ENCODE results near the gene AGPS.
A peak's percentile ranks its signal among the peaks of the same experiment; 100 is the strongest.
"Not testable (repeated sequence)": the region's sequence is repeated elsewhere in the genome, so short reads cannot be mapped to it uniquely, and the experiment has no call there.

The AGPS gene

GRCh38 chr2:177545143-177545542 lies 152.6 kb downstream of the AGPS start:
- H3K9me3 ChIP-seq (ENCODE audit: control insufficient read depth, insufficient read depth, low read length), result 0 out of 2 replicates have a peak, but pooled peaks cover 4% of the 10 kb centered on the region
- no peaks in the 10 kb centered on the region for H3K4me1 ChIP-seq (ENCODE audit: insufficient read depth, low read length)
- H3K9ac ChIP-seq (ENCODE audit: low read depth, low read length), result no peak overlapping the region
- no peaks in the 10 kb centered on the region for H3K36me3 ChIP-seq (ENCODE audit: insufficient read depth, low read length)

- 0 out of 2 replicates have a peak, but pooled peaks cover 4% of the 10 kb centered on the region for H3K9me3 ChIP-seq (ENCODE audit: control insufficient read depth, insufficient read depth, low read length)
- H3K9ac ChIP-seq (ENCODE audit: low read depth, low read length), result no peak overlapping the region
- H3K4me1 ChIP-seq (ENCODE audit: insufficient read depth, low read length), result no peaks in the 10 kb centered on the region
- H3K36me3 ChIP-seq (ENCODE audit: insufficient read depth, low read length), result no peaks in the 10 kb centered on the region
Observed at GRCh38 chr2:177545981-177546585, 153.5 kb downstream of the AGPS start.

GRCh38 chr2:177547122-177547521 lies 154.5 kb downstream of the AGPS start:
- Histone ChIP-seq H3K4me1 (ENCODE audit: insufficient read depth, low read length) (no peaks in the 10 kb centered on the region), H3K9me3 (ENCODE audit: control insufficient read depth, insufficient read depth, low read length) (0 out of 2 replicates have a peak, but pooled peaks cover 4% of the 10 kb centered on the region), H3K9ac (ENCODE audit: low read depth, low read length) (no peak overlapping the region), H3K36me3 (ENCODE audit: insufficient read depth, low read length) (no peaks in the 10 kb centered on the region)

- no peaks in the 10 kb centered on the region for H3K36me3 ChIP-seq (ENCODE audit: insufficient read depth, low read length)
- no peak overlapping the region for H3K9ac ChIP-seq (ENCODE audit: low read depth, low read length)
- 0 out of 2 replicates have a peak, but pooled peaks cover 4% of the 10 kb centered on the region for H3K9me3 ChIP-seq (ENCODE audit: control insufficient read depth, insufficient read depth, low read length)
- no peaks in the 10 kb centered on the region for H3K4me1 ChIP-seq (ENCODE audit: insufficient read depth, low read length)
Observed at GRCh38 chr2:177547772-177548171, 155.2 kb downstream of the AGPS start.

GRCh38 chr2:177548636-177549035 lies 156.1 kb downstream of the AGPS start:
- Histone ChIP-seq H3K36me3 (ENCODE audit: insufficient read depth, low read length) (no peaks in the 10 kb centered on the region), H3K9me3 (ENCODE audit: control insufficient read depth, insufficient read depth, low read length) (0 out of 2 replicates have a peak, but pooled peaks cover 4% of the 10 kb centered on the region), H3K9ac (ENCODE audit: low read depth, low read length) (no peak overlapping the region), H3K4me1 (ENCODE audit: insufficient read depth, low read length) (no peaks in the 10 kb centered on the region)

- Histone ChIP-seq H3K9me3 (ENCODE audit: control insufficient read depth, insufficient read depth, low read length) (0 out of 2 replicates have a peak, but pooled peaks cover 4% of the 10 kb centered on the region), H3K4me1 (ENCODE audit: insufficient read depth, low read length) (no peaks in the 10 kb centered on the region)
Observed at GRCh38 chr2:177549171-177549570, 156.6 kb downstream of the AGPS start.

GRCh38 chr2:177550264-177551200 lies 158.0 kb downstream of the AGPS start:
- H3K9me3 ChIP-seq (ENCODE audit: control insufficient read depth, insufficient read depth, low read length), result 0 out of 2 replicates have a peak, but pooled peaks cover 4% of the 10 kb centered on the region
- no peak overlapping the region for H3K9ac ChIP-seq (ENCODE audit: low read depth, low read length)
- H3K4me1 ChIP-seq (ENCODE audit: insufficient read depth, low read length), result no peaks in the 10 kb centered on the region

More at GRCh38 chr2:177549171-177549570, 156.6 kb downstream of the AGPS start:
- Histone ChIP-seq H3K36me3 (ENCODE audit: insufficient read depth, low read length) (no peaks in the 10 kb centered on the region), H3K9ac (ENCODE audit: low read depth, low read length) (no peak overlapping the region)

GRCh38 chr2:177551360-177551759 lies 158.8 kb downstream of the AGPS start:
- H3K9ac ChIP-seq (ENCODE audit: low read depth, low read length); H3K4me1 ChIP-seq (ENCODE audit: insufficient read depth, low read length); H3K36me3 ChIP-seq (ENCODE audit: insufficient read depth, low read length); H3K9me3 ChIP-seq (ENCODE audit: control insufficient read depth, insufficient read depth, low read length): not testable (repeated sequence)

More at GRCh38 chr2:177550264-177551200, 158.0 kb downstream of the AGPS start:
- no peaks in the 10 kb centered on the region for H3K36me3 ChIP-seq (ENCODE audit: insufficient read depth, low read length)

- Histone ChIP-seq H3K9ac (ENCODE audit: low read depth, low read length) (peak overlapping the region; percentile 89; the same call in 1 of the 2 replicates), H3K9me3 (ENCODE audit: control insufficient read depth, insufficient read depth, low read length) (no peaks in the 10 kb centered on the region), H3K4me1 (ENCODE audit: insufficient read depth, low read length) (no peaks in the 10 kb centered on the region), H3K36me3 (ENCODE audit: insufficient read depth, low read length) (no peaks in the 10 kb centered on the region)
Observed at GRCh38 chr2:177551989-177552421, 159.4 kb downstream of the AGPS start.

- Histone ChIP-seq H3K9ac (ENCODE audit: low read depth, low read length) (peak overlapping the region; percentile 89), H3K9me3 (ENCODE audit: control insufficient read depth, insufficient read depth, low read length) (no peaks in the 10 kb centered on the region; the same call in 1 of the 2 replicates), H3K36me3 (ENCODE audit: insufficient read depth, low read length) (no peaks in the 10 kb centered on the region), H3K4me1 (ENCODE audit: insufficient read depth, low read length) (no peaks in the 10 kb centered on the region)
Observed at GRCh38 chr2:177552422-177553175, 160.0 kb downstream of the AGPS start.

- Histone ChIP-seq H3K9me3 (ENCODE audit: control insufficient read depth, insufficient read depth, low read length) (no peaks in the 10 kb centered on the region; the same call in 1 of the 2 replicates), H3K9ac (ENCODE audit: low read depth, low read length) (peak overlapping the region; percentile 89), H3K36me3 (ENCODE audit: insufficient read depth, low read length) (no peaks in the 10 kb centered on the region), H3K4me1 (ENCODE audit: insufficient read depth, low read length) (no peaks in the 10 kb centered on the region)
Observed at GRCh38 chr2:177553176-177553884, 160.8 kb downstream of the AGPS start.

- Histone ChIP-seq H3K36me3 (ENCODE audit: insufficient read depth, low read length) (no peaks in the 10 kb centered on the region), H3K9ac (ENCODE audit: low read depth, low read length) (no peak overlapping the region), H3K9me3 (ENCODE audit: control insufficient read depth, insufficient read depth, low read length) (no peaks in the 10 kb centered on the region; the same call in 1 of the 2 replicates), H3K4me1 (ENCODE audit: insufficient read depth, low read length) (no peaks in the 10 kb centered on the region)
Observed at GRCh38 chr2:177554365-177554764, 161.8 kb downstream of the AGPS start.

GRCh38 chr2:177556153-177556552 lies 163.6 kb downstream of the AGPS start:
- Histone ChIP-seq H3K9me3 (ENCODE audit: control insufficient read depth, insufficient read depth, low read length) (no peaks in the 10 kb centered on the region; the same call in 1 of the 2 replicates), H3K36me3 (ENCODE audit: insufficient read depth, low read length) (no peaks in the 10 kb centered on the region), H3K9ac (ENCODE audit: low read depth, low read length) (no peak overlapping the region), H3K4me1 (ENCODE audit: insufficient read depth, low read length) (no peaks in the 10 kb centered on the region)
